Stimulated activated CD8-positive, alpha-beta memory T cell treated with anti-CD3 and anti-CD28 coated beads, Interleukin-2, amount 100 ng/mL, for 1 hour (primary cell): ENCODE data around the gene CYP8B1.

ENCODE experiments used
- DNase-seq, 2 donors: peaks; one replicate each; pipeline ENCODE4 v3.0.0-alpha.2; 2020; ENCODE audit warnings: low read depth in 2 of 2

The CYP8B1 gene

GRCh38 chr3:42853056-42853455 lies 22.6 kb downstream of the CYP8B1 start:
- no peak for DNase-seq

- no peak for DNase-seq
Observed at GRCh38 chr3:42852441-42852840, 23.2 kb downstream of the CYP8B1 start.

- DNase-seq: no peak
Observed at GRCh38 chr3:42851228-42851834, 24.3 kb downstream of the CYP8B1 start.

GRCh38 chr3:42850263-42850662 lies 25.4 kb downstream of the CYP8B1 start:
- no peak for DNase-seq

- no peak for DNase-seq
Observed at GRCh38 chr3:42849017-42849416, 26.7 kb downstream of the CYP8B1 start.

- DNase-seq: no peak
Observed at GRCh38 chr3:42847731-42848130, 27.9 kb downstream of the CYP8B1 start.

GRCh38 chr3:42846685-42847522 lies 28.8 kb downstream of the CYP8B1 start:
- DNase-seq: no peak

GRCh38 chr3:42844815-42845214 lies 30.9 kb downstream of the CYP8B1 start:
- no peak for DNase-seq

- no peak for DNase-seq
Observed at GRCh38 chr3:42844412-42844713, 31.3 kb downstream of the CYP8B1 start.

GRCh38 chr3:42843713-42844411 lies 31.8 kb downstream of the CYP8B1 start:
- no peak for DNase-seq

- no peak for DNase-seq
Observed at GRCh38 chr3:42841332-42841731, 34.3 kb downstream of the CYP8B1 start.

- DNase-seq: peak in 1 of 2 donors; percentile 6
Observed at GRCh38 chr3:42839616-42840015, 36.1 kb downstream of the CYP8B1 start.

- no peak for DNase-seq
Observed at GRCh38 chr3:42838571-42838970, 37.1 kb downstream of the CYP8B1 start.

- DNase-seq: no peak
Observed at GRCh38 chr3:42836150-42837123, 39.2 kb downstream of the CYP8B1 start.

GRCh38 chr3:42831321-42831713 lies 44.4 kb downstream of the CYP8B1 start:
- DNase-seq: peak; percentile 39 to 57

GRCh38 chr3:42830437-42831320 lies 45.0 kb downstream of the CYP8B1 start:
- DNase-seq: no peak

GRCh38 chr3:42829628-42830436 lies 45.8 kb downstream of the CYP8B1 start:
- DNase-seq: no peak

GRCh38 chr3:42829083-42829627 lies 46.5 kb downstream of the CYP8B1 start:
- no peak for DNase-seq

GRCh38 chr3:42827654-42828053 lies 48.0 kb downstream of the CYP8B1 start:
- DNase-seq: no peak

- no peak for DNase-seq
Observed at GRCh38 chr3:42827023-42827422, 48.7 kb downstream of the CYP8B1 start.
